A549 treated with DMSO at 1 μM for 4 hours (cell line): Measurements from ENCODE around the gene DHRS13. TPM values are rescaled to one million over a fixed set of nuclear protein-coding genes. Genes with fewer than 3 reads are reported as not detected.

Experiments used
- total RNA-seq: library from RNA; stranded (reverse); fragments of 200-300 nt; extraction: Qiagen RNA extraction; gene quantifications from 5 replicates; pipeline ENCODE4 v1.2.3, GENCODE V29; 2022; ENCODE audit warnings: low read depth

The DHRS13 gene
- 4.4 to 6.1 TPM (median 5.4 TPM) in 5 replicates for total RNA-seq

GRCh38 chr17:28902819-28903545 is at the start of gene DHRS13:
Gene DHRS13, minus strand, starts transcription at chr17:28903079. Its CDS starts 135 bp downstream, at chr17:28902944.

GRCh38 chr17:28951428-28951990 is 48.6 kb upstream of the DHRS13 start, which contains the start of gene PHF12:
Gene PHF12, minus strand, starts transcription at chr17:28951518. Its CDS starts 558 bp downstream, at chr17:28950960.

GRCh38 chr17:28896884-28897768 is 5.8 kb downstream of the DHRS13 start, which contains the start of gene FLOT2:
Gene FLOT2, minus strand, starts transcription at chr17:28897733. Its CDS starts 159 bp downstream, at chr17:28897574.

GRCh38 chr17:28854457-28855335 is 48.2 kb downstream of the DHRS13 start, which contains the start of gene ERAL1:
Gene ERAL1, plus strand, starts transcription at chr17:28855016. Its CDS starts 19 bp downstream, at chr17:28855035.

Other genes with a start within 250 kb of the DHRS13 start
- gene SDF2, start 241.2 kb downstream of the DHRS13 start, total RNA-seq: 86.5 to 94.5 TPM (median 88.1 TPM) in 5 replicates
- 74.5 to 78.6 TPM (median 77.8 TPM) in 5 replicates for gene SUPT6H, start 240.9 kb downstream of the DHRS13 start, total RNA-seq
- gene PROCA1, start 191.2 kb downstream of the DHRS13 start, total RNA-seq: 1.0 to 1.7 TPM (median 1.1 TPM) in 5 replicates
- 233 to 267 TPM (median 261 TPM) in 5 replicates for gene RAB34, start 185.2 kb downstream of the DHRS13 start, total RNA-seq
- gene RPL23A, start 183.1 kb downstream of the DHRS13 start, total RNA-seq: 1,965 to 2,250 TPM (median 2,168 TPM) in 5 replicates
- 31.2 to 50.8 TPM (median 45.6 TPM) in 5 replicates for gene TLCD1, start 176.8 kb downstream of the DHRS13 start, total RNA-seq
- 4.1 to 4.9 TPM (median 4.5 TPM) in 5 replicates for gene NEK8, start 174.3 kb downstream of the DHRS13 start, total RNA-seq
- 70.5 to 86.4 TPM (median 76.4 TPM) in 5 replicates for gene TRAF4, start 159.1 kb downstream of the DHRS13 start, total RNA-seq
- gene FAM222B, start 60.3 kb downstream of the DHRS13 start, total RNA-seq: 19.4 to 22.2 TPM (median 21.7 TPM) in 5 replicates
- 83.5 to 92.0 TPM (median 85.0 TPM) in 5 replicates for gene ERAL1, start 48.1 kb downstream of the DHRS13 start, total RNA-seq
- gene FLOT2, start 5.3 kb downstream of the DHRS13 start, total RNA-seq: 71.6 to 82.0 TPM (median 73.7 TPM) in 5 replicates
- gene PHF12, start 48.4 kb upstream of the DHRS13 start, total RNA-seq: 32.0 to 42.7 TPM (median 34.3 TPM) in 5 replicates
- gene SEZ6, start 103.0 kb upstream of the DHRS13 start, total RNA-seq: 0.05 to 0.11 TPM in 2 of 5 replicates, not detected in the others
- gene PIPOX, start 140.1 kb upstream of the DHRS13 start, total RNA-seq: 0.06 to 0.30 TPM (median 0.29 TPM) in 3 of 5 replicates, not detected in the others